HG02852 (cell line): ENCODE data around the gene UBE2Q1.

ENCODE experiments used
- ATAC-seq: cut with Tn5 transposase; IDR thresholded peaks from one replicate; pipeline ENCODE4 v1.9.1; 2021; ENCODE audit warnings: mild to moderate bottlenecking, moderate library complexity; ENCODE audit not compliant: unreplicated experiment

UBE2Q1 gene

DNA sequence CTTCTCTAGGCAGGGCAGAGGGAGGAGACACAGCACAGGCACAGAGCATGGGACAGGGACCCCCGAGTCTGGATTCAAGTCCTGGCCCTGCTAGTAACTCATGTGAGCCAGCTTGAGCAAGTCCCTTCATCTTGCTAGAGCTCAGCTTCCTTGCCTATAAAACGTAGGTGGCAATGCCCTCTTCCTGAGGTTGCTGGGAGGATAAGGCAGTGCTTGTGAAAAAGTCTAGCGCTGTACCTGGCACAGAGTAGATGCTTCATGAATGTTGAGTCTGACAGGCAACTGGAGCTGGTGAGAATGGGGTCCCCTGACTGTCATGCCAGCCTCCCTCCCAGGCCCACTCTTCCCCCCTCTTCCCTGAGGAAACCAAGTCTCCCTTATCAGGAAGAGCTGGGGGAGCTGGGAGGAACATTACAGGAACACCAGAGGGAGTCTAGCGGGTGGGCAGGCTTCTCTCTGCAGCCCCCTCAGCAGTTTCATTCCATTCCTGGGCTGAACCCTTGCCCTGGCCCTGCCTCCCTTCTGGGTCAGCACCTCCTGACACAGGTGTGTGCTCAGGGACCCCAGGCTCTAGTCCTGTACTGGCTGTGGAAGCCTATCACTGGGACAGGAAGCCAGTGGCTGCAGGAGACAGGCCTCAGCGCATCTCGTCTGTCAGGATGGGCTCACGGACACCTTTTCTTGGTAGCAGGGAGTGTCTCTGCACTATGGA, 19.0 kb upstream of the UBE2Q1 start:
- ATAC-seq = no peak

DNA sequence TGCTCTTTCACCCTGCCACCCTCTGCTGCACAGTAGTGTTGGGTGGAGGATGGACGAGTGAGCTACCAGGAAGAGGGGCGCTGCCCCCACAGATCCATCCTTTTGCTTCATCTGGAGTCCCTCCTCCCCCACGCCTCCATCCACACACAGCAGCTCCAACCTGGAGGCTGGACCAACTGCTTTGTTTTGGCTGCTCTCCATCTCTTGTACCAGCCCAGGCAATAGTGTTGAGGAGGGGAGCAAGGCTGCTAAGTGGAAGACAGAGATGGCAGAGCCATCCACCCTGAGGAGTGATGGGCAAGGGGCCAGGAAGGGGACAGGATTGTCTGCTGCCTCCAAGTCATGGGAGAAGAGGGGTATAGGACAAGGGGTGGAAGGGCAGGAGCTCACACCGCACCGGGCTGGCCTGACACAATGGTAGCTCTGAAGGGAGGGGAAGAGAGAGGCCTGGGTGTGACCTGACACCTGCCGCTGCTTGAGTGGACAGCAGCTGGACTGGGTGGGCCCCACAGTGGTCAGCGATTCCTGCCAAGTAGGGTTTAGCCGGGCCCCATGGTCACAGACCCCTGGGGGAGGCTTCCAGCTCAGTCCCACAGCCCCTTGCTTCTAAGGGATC, 17.6 kb upstream of the UBE2Q1 start:
- ATAC-seq = no peak

DNA sequence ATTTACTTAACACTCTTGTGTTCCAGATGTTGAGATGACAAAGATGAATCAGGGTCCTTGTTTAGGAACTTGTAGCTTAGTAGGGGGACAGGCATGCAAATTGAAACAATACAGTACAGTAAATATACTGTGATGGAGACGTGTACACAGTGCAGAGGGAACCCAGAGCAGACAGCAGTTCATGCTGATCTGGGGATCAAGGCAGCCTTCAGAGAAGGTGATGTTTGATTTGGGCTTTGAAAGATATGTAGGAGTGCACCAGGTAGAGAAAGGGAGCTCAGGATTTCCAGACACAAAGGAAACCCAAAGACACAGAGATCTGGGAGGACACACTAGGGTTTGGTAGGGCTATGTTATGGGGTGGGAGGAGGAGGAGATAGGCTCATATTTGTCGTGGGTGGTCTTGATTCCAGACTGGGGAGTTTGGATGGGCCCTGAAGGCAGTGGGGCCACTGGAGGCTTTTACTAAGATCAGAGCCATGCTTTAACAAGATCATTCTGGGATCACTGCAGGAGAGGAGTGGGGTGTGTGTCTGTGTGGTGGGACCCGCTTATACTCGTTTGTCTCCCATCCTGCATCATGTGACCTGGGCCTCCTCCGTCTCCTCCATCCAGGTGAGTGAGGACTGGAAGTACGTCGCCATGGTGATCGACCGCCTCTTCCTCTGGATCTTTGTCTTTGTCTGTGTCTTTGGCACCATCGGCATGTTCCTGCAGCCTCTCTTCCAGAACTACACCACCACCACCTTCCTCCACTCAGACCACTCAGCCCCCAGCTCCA, 16.9 kb upstream of the UBE2Q1 start:
- no peak for ATAC-seq

DNA sequence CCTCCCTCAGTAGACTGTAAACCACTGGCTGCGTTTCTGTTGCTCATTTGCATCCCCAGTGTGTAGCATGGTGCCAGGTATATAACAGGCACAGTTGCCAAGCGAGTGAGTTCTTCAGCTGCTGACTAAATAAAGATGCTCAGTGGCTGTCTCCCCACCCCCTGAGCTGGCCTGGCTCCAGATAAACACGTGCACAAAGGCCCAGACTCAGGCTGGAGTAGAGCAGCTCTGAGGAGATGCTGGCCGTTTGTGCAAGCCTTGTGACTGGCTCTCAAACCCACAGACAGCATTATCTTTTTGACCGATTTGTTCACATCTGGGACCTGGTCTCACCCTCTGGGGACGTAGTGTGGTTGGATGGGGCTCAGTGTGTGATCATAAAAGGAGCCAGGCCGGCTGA, 16.3 kb upstream of the UBE2Q1 start:
- no peak for ATAC-seq

DNA sequence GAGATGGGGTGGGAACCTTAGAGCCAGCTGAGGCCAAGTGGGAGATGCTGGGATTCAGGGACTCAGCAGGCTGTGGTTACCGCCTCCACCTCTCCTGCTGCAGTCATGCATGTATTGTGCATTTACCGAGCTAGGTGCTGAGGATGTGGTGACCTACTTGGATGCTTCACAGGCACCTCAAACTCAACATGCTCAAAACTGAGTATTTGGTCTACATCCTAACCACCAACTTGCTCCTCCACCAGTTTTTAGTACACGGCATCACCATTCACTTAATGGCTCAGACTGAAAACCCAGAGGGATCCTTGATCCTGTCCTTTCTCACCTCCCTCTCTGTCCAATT, 14.7 kb upstream of the UBE2Q1 start:
- no peak for ATAC-seq

DNA sequence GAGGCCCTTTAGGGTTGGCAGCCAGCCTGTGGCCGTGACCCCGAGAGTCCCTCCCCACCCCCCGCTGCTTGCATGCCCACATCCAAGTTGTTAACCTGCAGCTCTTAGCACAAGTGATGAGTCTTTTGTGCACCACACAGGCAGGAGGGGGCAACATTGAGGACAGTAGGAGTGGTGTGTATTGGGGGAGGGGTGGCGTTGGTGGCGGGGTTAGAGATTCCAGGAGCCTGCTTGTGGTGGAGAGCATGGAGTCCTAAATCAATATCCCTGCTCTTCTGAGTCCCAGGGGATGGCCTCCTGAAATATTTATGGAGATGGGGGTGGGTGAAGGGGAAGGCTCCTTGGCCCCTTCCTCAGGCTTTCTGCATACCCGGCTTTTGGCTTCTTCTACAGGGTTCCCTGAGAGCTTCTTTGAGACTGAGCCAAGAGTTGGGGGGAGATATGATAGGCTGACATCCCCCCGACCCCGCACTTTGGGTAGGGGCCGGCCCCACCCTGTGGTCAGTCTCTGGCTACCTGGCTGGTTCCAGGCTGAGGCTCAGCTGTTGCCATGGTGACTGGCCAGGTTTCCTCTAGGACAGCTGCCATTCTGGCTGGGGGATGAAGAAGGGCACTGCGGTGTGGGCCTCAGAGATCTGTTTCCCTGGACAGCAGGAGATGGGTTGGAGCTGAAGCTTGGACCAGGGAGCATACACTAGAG, 14.2 kb upstream of the UBE2Q1 start:
- no peak for ATAC-seq

DNA sequence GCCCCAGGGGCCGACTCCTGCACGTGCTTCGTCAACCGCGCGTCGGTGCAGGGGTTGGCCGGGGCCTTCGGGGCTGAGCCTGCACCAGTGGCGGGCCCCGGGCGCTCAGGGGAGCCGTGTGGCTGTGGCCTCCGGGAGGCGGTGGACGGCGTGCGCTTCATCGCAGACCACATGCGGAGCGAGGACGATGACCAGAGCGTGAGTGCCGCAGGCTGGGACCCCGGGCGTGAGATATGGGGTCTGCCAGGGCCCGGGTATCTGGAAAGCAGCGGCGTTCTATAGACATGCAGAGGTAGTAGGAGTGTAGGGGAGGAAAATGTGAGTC, 13.5 kb upstream of the UBE2Q1 start:
- no peak for ATAC-seq

DNA sequence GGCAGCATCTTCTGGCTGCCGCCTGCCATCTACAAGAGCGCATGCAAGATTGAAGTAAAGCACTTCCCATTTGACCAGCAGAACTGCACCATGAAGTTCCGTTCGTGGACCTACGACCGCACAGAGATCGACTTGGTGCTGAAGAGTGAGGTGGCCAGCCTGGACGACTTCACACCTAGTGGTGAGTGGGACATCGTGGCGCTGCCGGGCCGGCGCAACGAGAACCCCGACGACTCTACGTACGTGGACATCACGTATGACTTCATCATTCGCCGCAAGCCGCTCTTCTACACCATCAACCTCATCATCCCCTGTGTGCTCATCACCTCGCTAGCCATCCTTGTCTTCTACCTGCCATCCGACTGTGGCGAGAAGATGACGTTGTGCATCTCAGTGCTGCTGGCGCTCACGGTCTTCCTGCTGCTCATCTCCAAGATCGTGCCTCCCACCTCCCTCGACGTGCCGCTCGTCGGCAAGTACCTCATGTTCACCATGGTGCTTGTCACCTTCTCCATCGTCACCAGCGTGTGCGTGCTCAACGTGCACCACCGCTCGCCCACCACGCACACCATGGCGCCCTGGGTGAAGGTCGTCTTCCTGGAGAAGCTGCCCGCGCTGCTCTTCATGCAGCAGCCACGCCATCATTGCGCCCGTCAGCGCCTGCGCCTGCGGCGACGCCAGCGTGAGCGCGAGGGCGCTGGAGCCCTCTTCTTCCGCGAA, 12.9 kb upstream of the UBE2Q1 start:
- no peak for ATAC-seq

DNA sequence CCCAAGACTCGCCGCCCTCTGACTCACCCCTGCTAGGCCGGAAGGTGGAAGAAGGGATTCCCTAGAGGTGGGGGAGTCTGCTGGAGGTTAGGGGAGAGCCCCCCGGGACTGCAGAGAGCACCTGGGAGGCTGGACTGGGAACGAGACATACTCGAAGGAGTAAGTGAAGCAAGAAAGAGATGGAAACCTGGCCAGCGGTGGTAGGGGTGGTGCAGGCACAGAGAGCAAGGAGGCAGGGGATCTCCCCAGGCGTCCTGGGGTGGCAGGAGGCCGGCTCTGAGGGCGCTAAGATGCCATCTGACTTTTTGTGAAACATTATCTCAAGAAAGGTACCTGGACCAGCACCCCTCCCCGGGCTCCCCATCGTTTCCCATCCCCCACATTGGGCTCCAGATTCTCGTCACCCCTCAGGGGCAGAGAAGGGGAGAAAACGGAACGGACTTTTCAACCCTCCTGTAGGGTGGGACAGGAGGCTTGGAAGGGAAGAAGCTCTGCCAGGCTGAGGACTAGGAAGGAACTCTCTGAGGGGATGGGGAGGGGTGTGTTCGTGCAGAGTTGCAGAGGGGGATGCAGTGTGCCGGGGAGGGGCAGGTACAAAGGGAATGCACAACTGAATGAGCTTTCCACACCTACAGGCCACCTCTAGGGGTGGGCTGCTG, 9.8 kb upstream of the UBE2Q1 start:
- ATAC-seq = no peak

DNA sequence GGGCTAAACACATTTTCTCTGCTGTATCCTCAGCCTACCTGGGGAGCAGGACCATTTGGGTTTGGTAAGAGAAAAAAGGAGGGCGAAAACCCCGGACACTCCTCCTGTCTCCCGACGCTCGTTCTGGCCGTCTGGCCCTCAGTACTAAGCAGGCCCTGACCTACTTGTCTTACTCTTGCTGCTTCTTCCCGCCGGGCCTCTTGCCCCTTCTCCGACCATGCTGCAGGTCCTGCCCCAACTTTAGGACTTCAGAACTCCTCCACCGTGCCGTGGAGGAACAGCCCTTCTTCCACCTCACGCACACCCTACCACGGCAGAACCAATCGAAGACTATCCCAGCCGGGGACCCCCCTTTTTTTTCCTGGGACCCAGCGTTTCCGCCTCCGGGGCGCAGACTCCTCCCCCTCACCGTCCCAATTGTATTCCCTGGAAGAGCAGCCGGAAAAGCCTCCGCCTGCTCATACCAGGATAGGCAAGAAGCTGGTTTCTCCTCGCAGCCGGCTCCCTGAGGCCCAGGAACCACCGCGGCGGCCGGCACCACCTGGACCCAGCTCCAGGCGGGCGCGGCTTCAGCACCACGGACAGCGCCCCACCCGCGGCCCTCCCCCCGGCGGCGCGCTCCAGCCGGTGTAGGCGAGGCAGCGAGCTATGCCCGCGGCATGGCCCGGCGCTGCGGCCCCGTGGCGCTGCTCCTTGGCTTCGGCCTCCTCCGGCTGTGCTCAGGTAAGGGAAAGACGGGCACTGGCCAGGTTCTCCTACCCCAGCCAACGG, 9.1 kb upstream of the UBE2Q1 start, which contains the start of gene CHRNB2:
CHRNB2 (plus strand) TSS at position 393 of the 771 bp plus-strand sequence; CDS start at position 660, 267 bp downstream.
- ATAC-seq = peak; percentile 52

DNA sequence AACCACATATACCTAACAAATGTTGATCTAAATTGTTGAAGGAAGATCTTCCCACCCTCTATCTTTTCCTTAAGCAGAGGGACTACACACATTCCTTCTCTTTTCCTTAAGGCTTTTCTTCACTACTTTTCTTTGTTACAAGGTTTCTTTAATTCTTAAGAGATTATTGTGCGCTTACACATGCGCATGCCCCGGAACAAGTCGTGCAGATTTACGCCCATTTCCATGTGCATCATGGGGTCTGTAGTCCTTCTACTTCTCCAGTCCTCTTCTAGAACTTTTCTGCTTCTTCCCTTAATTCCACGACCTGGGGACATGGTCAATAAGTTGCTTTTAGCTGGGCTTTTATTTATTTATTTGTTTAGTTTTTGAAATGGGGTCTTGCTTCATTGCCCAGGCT, 7.4 kb upstream of the UBE2Q1 start:
- no peak for ATAC-seq

DNA sequence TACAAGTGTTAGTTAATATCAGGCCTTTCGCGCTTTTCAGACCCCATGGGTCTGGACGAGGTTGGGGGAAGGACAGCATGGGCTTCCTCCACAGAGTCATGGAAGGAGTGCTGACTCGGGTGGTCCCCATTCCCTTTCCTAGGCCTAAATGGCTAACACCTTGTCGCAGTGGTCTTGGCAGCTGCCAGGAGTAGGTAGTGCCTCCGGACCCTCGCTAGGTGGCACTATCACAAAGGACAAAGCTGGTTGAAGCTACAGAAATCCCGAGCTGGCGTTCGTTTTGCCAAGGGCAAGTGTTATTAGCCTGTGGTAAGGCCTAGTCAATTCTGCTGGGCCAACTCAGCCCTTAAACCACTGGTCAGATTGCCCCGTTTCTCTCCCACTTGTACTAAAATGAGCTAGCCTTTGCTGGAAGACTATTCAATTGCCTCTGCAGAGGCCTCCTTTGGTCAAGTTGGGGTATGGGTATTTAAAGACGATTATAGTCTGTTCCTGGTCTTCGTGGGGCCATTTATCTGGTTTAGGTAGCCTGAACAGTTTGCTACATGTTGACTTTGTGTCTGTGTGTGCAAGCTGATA, 1.1 kb upstream of the UBE2Q1 start:
- no peak for ATAC-seq

DNA sequence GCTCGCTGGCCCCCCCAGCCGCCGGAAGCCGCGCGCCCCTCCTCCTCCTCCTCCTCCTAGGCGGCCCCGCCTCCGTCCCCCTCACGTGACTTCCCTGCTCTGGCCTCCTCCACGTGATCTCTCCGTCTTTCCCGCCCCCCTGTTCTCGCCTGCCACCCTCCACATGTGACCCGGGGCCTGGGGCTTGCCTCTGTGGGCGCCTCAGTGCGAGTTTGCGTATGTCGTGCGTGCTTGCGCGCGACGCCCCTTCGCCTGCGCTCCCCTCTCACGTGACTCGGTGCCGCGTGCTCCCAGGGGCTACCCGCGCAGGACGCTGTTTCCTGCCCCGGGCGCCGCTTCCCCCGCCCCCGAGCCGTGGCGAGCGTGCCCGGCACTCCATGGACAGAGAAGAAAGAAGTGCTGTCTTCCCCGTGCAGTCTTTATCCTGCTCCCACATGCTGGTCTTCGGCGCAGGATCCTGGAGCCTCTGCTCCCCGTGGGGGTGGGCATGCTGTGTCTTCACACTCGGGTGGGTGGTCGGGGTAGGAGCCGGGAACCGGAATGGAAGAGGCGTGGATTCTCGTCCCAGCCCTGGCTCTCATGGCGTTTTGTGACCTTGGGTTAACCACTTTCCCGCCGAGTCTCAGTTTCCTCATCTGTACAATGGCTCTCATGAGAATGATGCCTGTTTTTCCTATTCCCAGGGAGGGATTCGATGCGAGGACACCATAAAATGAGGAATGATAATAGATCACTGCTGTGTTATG, 431 bp upstream of the UBE2Q1 start:
- peak; percentile 91 for ATAC-seq

DNA sequence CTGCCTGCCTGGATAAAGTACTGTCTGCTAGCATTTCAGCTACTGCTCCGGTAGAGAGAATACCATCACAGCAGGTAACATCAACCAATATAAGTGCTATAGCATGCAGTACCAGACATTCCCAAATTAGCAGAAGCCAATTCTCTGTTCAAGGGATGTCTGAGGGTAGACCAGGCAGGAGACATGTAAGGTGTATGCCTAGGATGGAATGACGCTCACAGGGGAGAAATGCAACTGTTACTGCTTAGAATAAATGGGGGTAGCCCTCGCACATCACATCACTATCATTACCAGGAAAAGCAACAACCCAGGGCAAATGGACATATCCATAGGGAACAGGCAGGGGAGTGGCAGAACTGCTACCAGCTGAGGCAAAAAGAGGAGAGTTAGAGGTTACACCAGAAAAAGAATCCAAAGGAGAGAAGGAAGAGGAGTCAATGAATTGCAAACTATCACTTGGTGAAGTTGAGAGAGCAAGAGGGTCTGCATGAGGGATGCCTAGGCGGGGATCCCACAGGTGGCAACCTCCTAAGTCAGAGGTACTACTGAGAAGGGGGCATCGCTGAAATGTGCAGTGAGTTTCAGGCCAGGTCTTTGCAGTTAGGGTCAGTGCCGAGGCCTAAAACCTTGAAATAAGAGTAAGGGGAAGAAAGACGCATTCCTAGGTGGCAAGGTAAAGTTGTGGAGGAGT, 1.1 kb downstream of the UBE2Q1 start:
- no peak for ATAC-seq

DNA sequence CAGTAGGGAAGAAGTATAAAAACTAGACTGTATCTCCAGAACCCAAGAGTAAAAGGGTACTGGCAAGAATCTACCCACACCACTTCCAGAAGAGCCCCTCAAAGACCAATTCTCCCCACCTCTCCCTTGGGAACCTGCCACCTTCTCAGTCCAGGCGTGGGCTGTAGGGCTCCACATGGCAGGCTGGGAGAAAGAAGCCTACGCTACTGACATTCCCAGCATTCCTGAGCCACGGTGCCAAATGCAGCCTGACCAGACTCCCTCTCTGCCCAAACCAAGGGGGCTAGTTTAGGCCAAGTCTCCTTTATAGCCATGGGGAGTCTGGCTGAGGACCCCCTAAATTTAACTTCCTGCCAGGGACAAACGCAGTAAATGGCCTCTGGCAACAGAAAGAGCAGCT, 2.0 kb downstream of the UBE2Q1 start:
- ATAC-seq = no peak

DNA sequence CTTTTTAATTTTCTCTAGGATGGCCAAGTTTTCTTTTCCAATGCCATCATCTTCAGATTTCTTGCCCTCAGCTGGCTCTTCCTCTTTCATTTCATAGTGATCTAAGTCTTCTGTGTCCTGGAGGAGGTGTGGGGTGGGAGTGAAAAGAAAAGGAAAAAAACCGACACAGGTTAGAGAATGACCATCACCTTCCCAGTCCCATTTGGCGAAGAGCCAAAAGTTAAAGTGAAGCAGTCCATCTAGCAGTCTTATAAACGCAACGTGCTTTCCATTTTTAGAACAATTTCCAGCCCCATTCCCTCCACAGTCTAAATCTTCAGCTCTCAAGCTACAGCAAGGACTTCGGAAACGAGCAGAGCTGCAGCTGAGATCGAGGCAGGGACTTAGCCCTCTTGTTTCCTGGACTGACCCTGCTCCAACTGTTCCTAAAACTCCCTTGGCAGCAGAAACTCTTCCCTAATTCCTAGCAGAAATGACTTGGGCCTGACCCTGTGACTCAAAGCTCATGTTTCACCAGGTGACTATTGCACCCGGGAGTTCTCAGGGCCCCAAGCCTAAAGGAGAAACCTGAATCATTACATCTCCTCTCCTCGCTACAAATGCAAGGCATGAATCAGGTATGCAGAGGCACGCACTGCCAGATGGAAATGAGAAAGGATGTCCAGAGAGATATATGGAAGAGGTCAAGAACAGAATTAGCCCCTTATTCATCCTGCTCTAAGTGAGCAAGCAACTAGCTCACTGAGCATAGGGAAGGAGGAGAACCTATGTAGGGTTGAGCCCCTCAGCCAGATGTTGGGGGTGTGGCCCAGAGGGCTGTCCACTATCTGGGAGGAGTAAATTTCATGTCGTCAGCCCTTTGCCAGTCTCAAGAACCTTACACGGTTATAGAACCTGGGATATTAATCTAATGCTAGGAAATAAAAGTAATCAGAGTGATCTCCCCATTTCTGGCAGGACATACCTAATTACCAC, 5.1 kb downstream of the UBE2Q1 start:
- no peak for ATAC-seq

DNA sequence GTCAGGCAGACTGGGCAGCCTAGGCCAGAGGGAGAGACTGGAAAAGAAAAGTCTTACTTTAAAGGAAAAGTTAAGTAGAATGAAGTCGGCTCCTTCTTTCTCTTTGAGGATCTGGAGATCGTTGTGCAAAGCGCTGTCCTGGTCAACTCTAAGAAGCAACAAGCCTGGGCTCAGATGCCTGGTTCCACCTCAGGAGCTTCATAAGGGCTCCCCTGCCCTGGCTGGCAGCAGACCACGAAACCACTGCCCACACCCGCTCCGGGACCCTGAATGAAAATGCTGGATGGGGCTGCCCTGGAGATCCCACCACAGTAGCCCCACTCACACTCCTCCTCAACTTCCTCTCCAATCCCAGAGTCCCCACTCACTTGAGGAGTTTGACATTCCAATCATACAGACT, 6.4 kb downstream of the UBE2Q1 start:
- ATAC-seq = no peak
